ENCODE data around the gene KIAA1328. TPM values are rescaled to one million over a fixed set of nuclear protein-coding genes. Genes with fewer than 3 reads are reported as not detected.
A peak's percentile ranks its signal among the peaks of the same experiment; 100 is the strongest.
"Not testable (repeated sequence)": the region's sequence is repeated elsewhere in the genome, so short reads cannot be mapped to it uniquely, and the experiment has no call there.

Gene KIAA1328
- total RNA-seq, 4 donors from 2014 or later = 12.3 to 16.6 (median 13.1) TPM

DNA sequence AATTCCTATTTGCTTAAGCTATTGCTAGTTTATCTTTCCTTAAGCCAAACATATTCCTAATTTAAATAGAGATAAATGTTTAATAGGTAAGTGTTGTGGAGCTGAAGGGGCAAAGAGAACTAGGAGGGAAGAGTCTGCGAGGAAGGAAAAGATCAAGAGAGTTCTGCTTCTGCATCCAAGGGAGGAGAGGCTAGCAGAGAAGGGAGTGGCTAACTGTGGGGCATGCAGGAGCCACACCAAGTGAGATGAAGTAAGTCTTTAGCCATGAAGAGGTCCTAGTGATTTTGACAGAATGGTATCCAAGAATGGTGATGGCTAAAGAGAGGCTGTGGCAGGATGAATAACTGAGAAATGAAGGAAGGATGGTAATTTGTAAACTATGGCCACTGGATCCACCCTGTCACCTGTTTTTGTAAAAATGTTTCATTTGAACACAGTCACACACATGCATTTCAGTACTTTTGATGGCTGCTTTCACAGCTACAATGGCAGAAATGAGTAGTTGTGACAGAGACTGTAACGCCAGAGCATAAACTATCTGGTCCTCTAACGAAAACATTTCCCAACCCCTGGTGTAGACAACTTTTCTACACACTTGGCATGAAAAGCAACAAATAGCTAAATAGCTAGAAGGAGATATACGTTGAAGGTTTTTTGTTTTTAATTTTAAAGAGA is 15.7 kb upstream of the KIAA1328 start:
- H3K4me3 ChIP-seq = no peak overlapping the region
- H3K9me3 ChIP-seq = no peaks in the 10 kb centered on the region
- H3K36me3 ChIP-seq = peaks cover 8 to 43% (median 13%) of the 10 kb centered on the region in 4 donors
- H3K4me1 ChIP-seq = peaks cover 9 to 36% (median 31%) of the 10 kb centered on the region in 4 donors
- intact Hi-C loops (cut with DNase I) = no loop called here
- no peaks in the 10 kb centered on the region for H3K27me3 ChIP-seq
- TF ChIP-seq POLR2AphosphoS5 (IDR thresholded peaks at IDR 0.05) (no peak), EP300 (IDR thresholded peaks at IDR 0.05) (no peak), POLR2A (IDR thresholded peaks at IDR 0.05; ENCODE audit: low read depth) (no peak)
- TF ChIP-seq, protein P1, sequence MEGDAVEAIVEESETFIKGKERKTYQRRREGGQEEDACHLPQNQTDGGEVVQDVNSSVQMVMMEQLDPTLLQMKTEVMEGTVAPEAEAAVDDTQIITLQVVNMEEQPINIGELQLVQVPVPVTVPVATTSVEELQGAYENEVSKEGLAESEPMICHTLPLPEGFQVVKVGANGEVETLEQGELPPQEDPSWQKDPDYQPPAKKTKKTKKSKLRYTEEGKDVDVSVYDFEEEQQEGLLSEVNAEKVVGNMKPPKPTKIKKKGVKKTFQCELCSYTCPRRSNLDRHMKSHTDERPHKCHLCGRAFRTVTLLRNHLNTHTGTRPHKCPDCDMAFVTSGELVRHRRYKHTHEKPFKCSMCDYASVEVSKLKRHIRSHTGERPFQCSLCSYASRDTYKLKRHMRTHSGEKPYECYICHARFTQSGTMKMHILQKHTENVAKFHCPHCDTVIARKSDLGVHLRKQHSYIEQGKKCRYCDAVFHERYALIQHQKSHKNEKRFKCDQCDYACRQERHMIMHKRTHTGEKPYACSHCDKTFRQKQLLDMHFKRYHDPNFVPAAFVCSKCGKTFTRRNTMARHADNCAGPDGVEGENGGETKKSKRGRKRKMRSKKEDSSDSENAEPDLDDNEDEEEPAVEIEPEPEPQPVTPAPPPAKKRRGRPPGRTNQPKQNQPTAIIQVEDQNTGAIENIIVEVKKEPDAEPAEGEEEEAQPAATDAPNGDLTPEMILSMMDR (IDR thresholded peaks at IDR 0.05) = no peak
- WGBS = 82% methylated on average over 4 of the region's 4 CpGs
- peak overlapping the region; percentile 28 to 70 (median 50) for H3K27ac ChIP-seq (replicated peaks in 1 of 4)
- no peak for DNase-seq (ENCODE audit: extremely low spot score)

DNA sequence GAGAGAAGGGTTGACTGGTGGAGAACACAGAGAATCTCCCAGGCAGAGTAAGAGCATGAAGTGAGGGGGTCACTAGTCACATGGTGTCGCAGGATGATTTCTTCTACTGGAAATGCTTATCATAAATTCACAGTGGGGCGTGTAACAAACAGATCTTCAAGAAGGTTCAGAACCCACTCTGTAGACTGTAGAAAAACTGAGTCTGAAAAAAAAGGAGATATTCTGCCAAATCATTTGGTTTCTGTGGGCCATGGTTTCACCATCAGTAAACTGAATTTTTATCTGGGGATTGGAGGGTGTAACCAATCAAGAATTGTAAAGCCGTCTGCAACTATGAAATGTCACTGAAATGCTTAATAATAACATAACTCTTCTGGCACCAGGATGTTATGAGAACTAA is 15.1 kb upstream of the KIAA1328 start:
- H3K27ac ChIP-seq (replicated peaks in 1 of 4) = peak overlapping the region; percentile 28 to 70 (median 50)
- TF ChIP-seq POLR2AphosphoS5 (IDR thresholded peaks at IDR 0.05) (no peak), EP300 (IDR thresholded peaks at IDR 0.05) (no peak), POLR2A (IDR thresholded peaks at IDR 0.05; ENCODE audit: low read depth) (no peak)
- TF ChIP-seq, protein P1 (IDR thresholded peaks at IDR 0.05) = no peak
- H3K36me3 ChIP-seq = peaks cover 10 to 49% (median 16%) of the 10 kb centered on the region in 4 donors
- H3K4me1 ChIP-seq = peaks cover 9 to 36% (median 31%) of the 10 kb centered on the region in 4 donors
- H3K27me3 ChIP-seq = no peaks in the 10 kb centered on the region
- 87% methylated on average over 3 of the region's 3 CpGs for WGBS
- no peaks in the 10 kb centered on the region for H3K9me3 ChIP-seq
- intact Hi-C loops (cut with DNase I) = no loop called here
- no peak for DNase-seq (ENCODE audit: extremely low spot score)
- H3K4me3 ChIP-seq = no peak overlapping the region

DNA sequence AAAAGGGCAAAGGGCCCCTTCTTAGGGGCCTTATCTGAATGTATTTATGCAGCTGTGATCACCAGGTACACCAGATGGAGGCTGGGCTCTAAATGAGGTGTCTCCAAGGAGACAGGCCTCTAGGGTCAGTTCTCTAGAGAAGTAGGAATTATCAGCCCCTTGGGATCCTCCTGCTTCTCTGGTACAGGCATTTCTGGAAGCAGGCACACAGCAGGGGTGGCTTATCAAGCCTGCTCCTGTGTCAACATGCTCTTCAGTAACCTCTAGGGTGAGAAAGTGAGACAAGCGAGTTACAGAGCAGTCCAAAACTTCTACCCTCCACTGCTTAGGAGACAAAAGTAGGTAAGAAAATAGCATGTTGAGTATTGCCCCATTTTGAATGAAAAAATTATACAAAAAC is 13.9 kb upstream of the KIAA1328 start:
- DNase-seq (ENCODE audit: extremely low spot score) = no peak
- no peaks in the 10 kb centered on the region for H3K27me3 ChIP-seq
- H3K36me3 ChIP-seq = peaks cover 10 to 51% (median 18%) of the 10 kb centered on the region in 4 donors
- H3K27ac ChIP-seq (replicated peaks in 1 of 4) = no peak overlapping the region
- intact Hi-C loops (cut with DNase I) = no loop called here
- TF ChIP-seq, protein P1 (IDR thresholded peaks at IDR 0.05) = no peak
- TF ChIP-seq EP300 (IDR thresholded peaks at IDR 0.05) = no peak
- no peak for TF ChIP-seq POLR2A (IDR thresholded peaks at IDR 0.05; ENCODE audit: low read depth)
- TF ChIP-seq POLR2AphosphoS5 (IDR thresholded peaks at IDR 0.05) = no peak
- WGBS = 73% methylated on average over 1 of the region's 1 CpG
- H3K9me3 ChIP-seq = no peaks in the 10 kb centered on the region
- H3K4me1 ChIP-seq = peaks cover 9 to 30% (median 26%) of the 10 kb centered on the region in 4 donors
- no peak overlapping the region for H3K4me3 ChIP-seq

DNA sequence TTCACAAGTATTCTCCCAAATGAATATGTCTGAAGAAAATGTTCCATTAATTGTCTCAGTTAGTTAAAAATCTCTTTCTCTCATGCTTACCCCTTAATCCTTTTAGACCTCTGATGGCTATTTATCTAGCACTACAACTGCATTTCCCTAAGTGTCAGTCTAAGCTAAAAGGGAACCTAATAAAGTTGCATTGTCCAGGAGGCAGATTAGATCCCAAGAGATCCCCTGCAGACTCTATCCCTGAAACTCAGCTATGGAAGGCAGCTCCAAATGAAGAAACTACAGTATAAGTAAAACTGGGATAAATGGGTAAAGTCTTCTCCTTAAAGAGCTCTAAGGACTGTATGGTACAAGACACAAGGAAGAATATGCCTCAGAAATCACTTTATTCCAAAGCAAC is 12.8 kb upstream of the KIAA1328 start:
- Histone ChIP-seq H3K36me3 (peaks cover 10 to 51% (median 18%) of the 10 kb centered on the region in 4 donors), H3K4me1 (peaks cover 9 to 22% (median 21%) of the 10 kb centered on the region in 4 donors)
- H3K27me3 ChIP-seq; DNase-seq (ENCODE audit: extremely low spot score); H3K4me3 ChIP-seq; H3K27ac ChIP-seq (replicated peaks in 1 of 4); intact Hi-C loops (cut with DNase I); H3K9me3 ChIP-seq: not testable (repeated sequence)

DNA sequence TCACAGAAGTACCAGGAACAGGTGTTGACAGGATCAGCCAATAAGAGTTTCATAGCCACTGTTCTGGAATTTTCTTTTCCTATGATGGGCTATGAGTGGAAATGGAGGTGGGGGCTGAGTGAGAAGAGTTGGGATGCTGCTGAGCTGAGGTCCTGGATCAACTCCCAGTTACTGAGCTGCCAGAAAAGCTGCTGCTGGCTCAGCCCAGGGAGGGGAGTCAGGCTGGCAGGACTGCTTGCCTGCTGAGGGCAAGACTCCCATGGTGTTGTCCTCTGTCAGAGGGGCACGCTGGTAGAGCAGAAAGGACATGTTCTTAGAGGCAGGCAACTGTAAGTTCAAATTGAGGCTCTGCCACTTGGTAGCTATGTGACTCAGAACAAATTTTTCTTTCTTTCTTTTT is 11.9 kb upstream of the KIAA1328 start:
- TF ChIP-seq, protein P1 (IDR thresholded peaks at IDR 0.05) = no peak
- Histone ChIP-seq H3K27me3 (no peaks in the 10 kb centered on the region), H3K27ac (replicated peaks in 1 of 4) (no peak overlapping the region), H3K4me3 (no peak overlapping the region), H3K9me3 (no peaks in the 10 kb centered on the region), H3K36me3 (peaks cover 10 to 54% (median 18%) of the 10 kb centered on the region in 4 donors), H3K4me1 (peaks cover 9 to 13% (median 12%) of the 10 kb centered on the region in 4 donors)
- WGBS = 100% methylated on average over 1 of the region's 1 CpG
- no peak for DNase-seq (ENCODE audit: extremely low spot score)
- intact Hi-C loops (cut with DNase I) = no loop called here
